B cell (primary cell): Measurements from ENCODE around the gene KLHL25. TPM values are rescaled to one million over a fixed set of nuclear protein-coding genes. Genes with fewer than 3 reads are reported as not detected.

Experiments used
- ATAC-seq: fragments of 200-7000 bp; cut with Tn5 transposase; one replicate; pipeline ENCODE4 v1.10.0; 2021; ENCODE audit warnings: low read depth, mild to moderate bottlenecking, moderate number of reproducible peaks, moderate library complexity
- CTCF ChIA-PET: fragments of 350-600 bp; sonication (Branson Sonifier 250); formaldehyde crosslinking; loops from one replicate; lab custom pipeline; 2021; ENCODE audit warnings: antibody characterized with exemption, inconsistent platforms; lab: Charles Lee
- POLR2A ChIA-PET: fragments of 350-600 bp; sonication (Branson Sonifier 250); formaldehyde crosslinking; loops from one replicate; lab custom pipeline; 2021; ENCODE audit warnings: antibody characterized with exemption; lab: Charles Lee
- DNase-seq: peaks from one replicate; pipeline ENCODE4 v3.0.0; 2013
- H2AFZ ChIP-seq: 2 replicates; pipeline ENCODE4 v1.6.1; 2012; ENCODE audit warnings: mild to moderate bottlenecking, low read depth, low read length; ENCODE audit not compliant: insufficient read depth, poor library complexity, severe bottlenecking
- H3K27ac ChIP-seq, 2 donors: 1 replicate in 1 of 2; 2 replicates in 1 of 2; pipeline ENCODE4 v1.5.1; 2012 to 2013; ENCODE audit warnings: low read length in 2 of 2, mild to moderate bottlenecking in 2 of 2, moderate library complexity in 1 of 2
- H3K27me3 ChIP-seq, 4 experiments: fragments of 200-600 bp in 1 of 4; sonication (generic) in 1 of 4; replicated peaks in 1 of 4; 1 replicate in 2 of 4; 2 replicates in 2 of 4; pipeline versions ENCODE4 v1.6.1 to v1.7.0; 2013 to 2016; ENCODE audit warnings: low read length in 3 of 4, mild to moderate bottlenecking in 2 of 4, mixed read lengths in 1 of 4, moderate library complexity in 1 of 4; ENCODE audit not compliant: insufficient read depth in 4 of 4, control insufficient read depth in 3 of 4; ENCODE audit errors: control extremely low read depth in 1 of 4
- H3K36me3 ChIP-seq, 2 experiments: replicated peaks in 1 of 2; 1 replicate in 1 of 2; 2 replicates in 1 of 2; pipeline versions ENCODE4 v1.6.1 to v1.7.1; 2013; ENCODE audit warnings: low read length in 1 of 2; ENCODE audit not compliant: insufficient read depth in 2 of 2, control insufficient read depth in 1 of 2; ENCODE audit errors: control extremely low read depth in 1 of 2, extremely low read depth in 1 of 2
- H3K4me1 ChIP-seq, 2 donors: fragments of 200-600 bp in 1 of 2; sonication (generic) in 1 of 2; 1 replicate in 1 of 2; 2 replicates in 1 of 2; pipeline versions ENCODE4 v1.5.1 to v1.6.1; 2013 to 2017; ENCODE audit warnings: low read length in 2 of 2; ENCODE audit not compliant: control insufficient read depth in 2 of 2, insufficient read depth in 2 of 2
- H3K4me2 ChIP-seq: replicated peaks from 2 replicates; pipeline ENCODE3; 2012; ENCODE audit warnings: mild to moderate bottlenecking, low read depth, low read length; ENCODE audit not compliant: poor library complexity, severe bottlenecking
- H3K4me3 ChIP-seq, 5 experiments: fragments of 200-600 bp in 1 of 5; sonication (generic) in 1 of 5; 1 replicate in 3 of 5; 2 replicates in 2 of 5; pipeline versions ENCODE4 v1.5.1 to v1.7.0; 2011 to 2016; ENCODE audit warnings: low read length in 4 of 5, mild to moderate bottlenecking in 4 of 5, low read depth in 2 of 5, control low read depth in 1 of 5, moderate library complexity in 1 of 5; ENCODE audit not compliant: insufficient read depth in 1 of 5; ENCODE audit errors: control extremely low read depth in 1 of 5, extremely low read depth in 1 of 5
- H3K79me2 ChIP-seq: fragments of 200-600 bp; sonication (generic); one replicate; pipeline ENCODE4 v1.6.0; 2016; ENCODE audit warnings: low read length; ENCODE audit not compliant: control insufficient read depth, insufficient read depth
- H3K9ac ChIP-seq: fragments of 200-600 bp; sonication (generic); 2 replicates; pipeline ENCODE4 v1.6.1; 2017; ENCODE audit warnings: mild to moderate bottlenecking, low read length, moderate library complexity
- H3K9me3 ChIP-seq, 3 donors: one replicate each; pipeline versions ENCODE4 v1.6.1 to v1.7.1; 2013; ENCODE audit warnings: low read length in 2 of 3; ENCODE audit not compliant: control insufficient read depth in 2 of 3, insufficient read depth in 1 of 3; ENCODE audit errors: control extremely low read depth in 1 of 3
- H4K20me1 ChIP-seq: 2 replicates; pipeline ENCODE4 v1.6.0; 2012; ENCODE audit warnings: mild to moderate bottlenecking, low read length; ENCODE audit not compliant: insufficient read depth, control insufficient read depth, poor library complexity, severe bottlenecking
- H3K27ac Mint-ChIP-seq: one replicate; pipeline ENCODE4 v1.8.0; 2021; ENCODE audit warnings: mixed read lengths
- H3K27me3 Mint-ChIP-seq: one replicate; pipeline ENCODE4 v1.8.0; 2021; ENCODE audit warnings: mixed read lengths
- H3K4me1 Mint-ChIP-seq: one replicate; pipeline ENCODE4 v1.8.0; 2021; ENCODE audit warnings: mixed read lengths
- H3K4me3 Mint-ChIP-seq: one replicate; pipeline ENCODE4 v1.8.0; 2021; ENCODE audit warnings: mixed read lengths
- H3K9me3 Mint-ChIP-seq: one replicate; pipeline ENCODE4 v1.8.0; 2022; ENCODE audit warnings: mixed read lengths; ENCODE audit not compliant: insufficient read depth
- CTCF ChIP-seq: fragments of 200-600 bp; IDR thresholded peaks from one replicate; pipeline ENCODE4 v1.8.0; 2022; ENCODE audit warnings: antibody characterized with exemption, mild to moderate bottlenecking
- EZH2 ChIP-seq: IDR thresholded peaks from 2 replicates; pipeline ENCODE4 v1.6.1; 2012; ENCODE audit warnings: borderline replicate concordance, low read depth, mild to moderate bottlenecking, moderate library complexity, low read length; ENCODE audit not compliant: insufficient read depth, poor library complexity, severe bottlenecking
- WGBS: methylation state at CpG from one replicate; pipeline ENCODE4 v1.1.5; 2013; ENCODE audit warnings: missing lambda C conversion rate; ENCODE audit not compliant: insufficient coverage; 5-methylcytosine and 5-hydroxymethylcytosine counted together
- intact Hi-C: fragments of 100-400 bp; cut with micrococcal nuclease; formaldehyde crosslinking; loops from one replicate; pipeline ENCODE4 v1.10.0; 2022
- polyA plus RNA-seq: library from polyadenylated mRNA; depleted of rRNA; stranded (reverse); fragments of >200 nt; gene quantifications from 2 replicates; pipeline ENCODE4 v1.2.3, GENCODE V29; 2012
- total RNA-seq, 2 donors: library from RNA; stranded (reverse); fragments of 120-200 nt in 1 of 2; gene quantifications; 1 replicate in 1 of 2; 2 replicates in 1 of 2; pipeline versions ENCODE4 v1.2.3 to v1.2.4, GENCODE V29; 2013 to 2022

Gene KLHL25
- total and polyA plus RNA-seq, 2 donors (not counting 1 experiment from before 2014, with no cell fraction given), result 1.1 to 3.3 TPM

- H3K27me3 ChIP-seq, result no peaks in the 10 kb centered on the region
- intact Hi-C loops, result no loop called here
- no peaks in the 10 kb centered on the region for H3K9me3 ChIP-seq
- H4K20me1 ChIP-seq, result peaks cover 40% of the 10 kb centered on the region
- 94% methylated on average over 6 of the region's 9 CpGs for WGBS
- ChIA-PET POLR2A (no interaction called here), CTCF (no interaction called here)
- no peak overlapping the region for H3K4me2 ChIP-seq
- TF ChIP-seq EZH2, result no peak
- no peak for TF ChIP-seq CTCF
- H3K9me3 Mint-ChIP-seq, result no peaks in the 10 kb centered on the region
- no peak for ATAC-seq
- no peak overlapping the region for H3K4me3 ChIP-seq
- H3K4me3 Mint-ChIP-seq, result no peak overlapping the region
- H3K27ac ChIP-seq, result no peak overlapping the region
- no peak for DNase-seq
- H3K4me1 ChIP-seq, result no peaks in the 10 kb centered on the region
- H3K27ac Mint-ChIP-seq, result no peak overlapping the region
- H2AFZ ChIP-seq, result no peak overlapping the region
- peaks cover 0 to 60% of the 10 kb centered on the region in 2 experiments for H3K36me3 ChIP-seq
- H3K4me1 Mint-ChIP-seq, result no peaks in the 10 kb centered on the region
- H3K9ac ChIP-seq, result no peak overlapping the region
- no peaks in the 10 kb centered on the region for H3K27me3 Mint-ChIP-seq
- H3K79me2 ChIP-seq, result no peaks in the 10 kb centered on the region
Observed at GRCh38 chr15:85748176-85748575, 46.5 kb downstream of the KLHL25 start.

DNA sequence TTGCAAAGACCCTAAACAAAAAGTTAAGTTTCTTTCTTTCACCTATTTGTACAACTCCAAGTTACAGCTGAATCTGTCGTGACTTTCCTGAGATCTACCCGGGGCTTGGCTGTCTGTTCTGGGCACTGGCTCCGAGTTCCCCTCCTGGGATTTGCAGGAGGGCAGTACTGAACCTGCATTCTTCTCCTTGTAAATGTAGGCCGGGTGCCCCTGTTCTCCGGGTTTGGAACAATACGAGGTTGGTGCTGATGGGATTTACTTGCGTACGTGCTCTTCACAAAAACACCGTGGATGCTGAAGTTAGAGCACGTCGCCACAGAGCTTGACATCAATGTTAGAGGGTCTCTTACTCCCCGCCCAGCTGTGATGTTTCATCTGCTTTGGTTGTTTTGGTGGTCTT is 48.1 kb downstream of the KLHL25 start:
- H3K4me3 ChIP-seq, result no peak overlapping the region
- ChIA-PET POLR2A (no interaction called here), CTCF (no interaction called here)
- no peak overlapping the region for H3K27ac Mint-ChIP-seq
- H3K9me3 Mint-ChIP-seq, result no peaks in the 10 kb centered on the region
- DNase-seq (no peak), ATAC-seq (no peak)
- no peaks in the 10 kb centered on the region for H3K27me3 Mint-ChIP-seq
- WGBS, result 97% methylated on average over 11 of the region's 12 CpGs
- H2AFZ ChIP-seq, result no peak overlapping the region
- intact Hi-C loops, result no loop called here
- no peak overlapping the region for H3K4me3 Mint-ChIP-seq
- peaks cover 0 to 74% of the 10 kb centered on the region in 2 experiments for H3K36me3 ChIP-seq
- no peaks in the 10 kb centered on the region for H3K27me3 ChIP-seq
- peaks cover 54% of the 10 kb centered on the region for H4K20me1 ChIP-seq
- H3K79me2 ChIP-seq, result no peaks in the 10 kb centered on the region
- H3K4me1 Mint-ChIP-seq, result no peaks in the 10 kb centered on the region
- TF ChIP-seq CTCF (no peak), EZH2 (no peak)
- H3K9ac ChIP-seq, result no peak overlapping the region
- no peak overlapping the region for H3K4me2 ChIP-seq
- H3K27ac ChIP-seq, result no peak overlapping the region
- no peaks in the 10 kb centered on the region for H3K4me1 ChIP-seq
- no peaks in the 10 kb centered on the region for H3K9me3 ChIP-seq
